ENCODE data around the gene ZNF821.

The ZNF821 gene

DNA sequence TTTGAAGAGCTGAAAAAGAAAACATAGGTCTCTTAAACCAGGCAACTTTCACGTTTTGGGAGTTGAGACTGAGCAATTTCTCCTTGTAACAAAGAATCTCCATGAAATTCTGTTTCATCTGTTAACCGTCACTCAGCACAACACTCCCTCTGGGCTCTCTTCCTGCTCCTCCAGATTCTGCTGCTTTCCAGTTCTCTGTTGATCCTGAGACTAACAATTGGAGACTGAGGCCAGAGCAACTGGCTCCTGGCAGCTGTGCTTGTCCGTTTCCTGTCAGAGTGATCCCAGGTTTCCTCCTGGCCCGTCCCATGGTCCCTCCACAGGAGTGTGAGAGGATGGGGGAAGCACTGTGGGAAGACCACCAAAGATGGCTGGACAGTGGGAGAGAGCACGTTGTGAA lies 43.8 kb upstream of the ZNF821 start:
- TF ChIP-seq, protein P1, sequence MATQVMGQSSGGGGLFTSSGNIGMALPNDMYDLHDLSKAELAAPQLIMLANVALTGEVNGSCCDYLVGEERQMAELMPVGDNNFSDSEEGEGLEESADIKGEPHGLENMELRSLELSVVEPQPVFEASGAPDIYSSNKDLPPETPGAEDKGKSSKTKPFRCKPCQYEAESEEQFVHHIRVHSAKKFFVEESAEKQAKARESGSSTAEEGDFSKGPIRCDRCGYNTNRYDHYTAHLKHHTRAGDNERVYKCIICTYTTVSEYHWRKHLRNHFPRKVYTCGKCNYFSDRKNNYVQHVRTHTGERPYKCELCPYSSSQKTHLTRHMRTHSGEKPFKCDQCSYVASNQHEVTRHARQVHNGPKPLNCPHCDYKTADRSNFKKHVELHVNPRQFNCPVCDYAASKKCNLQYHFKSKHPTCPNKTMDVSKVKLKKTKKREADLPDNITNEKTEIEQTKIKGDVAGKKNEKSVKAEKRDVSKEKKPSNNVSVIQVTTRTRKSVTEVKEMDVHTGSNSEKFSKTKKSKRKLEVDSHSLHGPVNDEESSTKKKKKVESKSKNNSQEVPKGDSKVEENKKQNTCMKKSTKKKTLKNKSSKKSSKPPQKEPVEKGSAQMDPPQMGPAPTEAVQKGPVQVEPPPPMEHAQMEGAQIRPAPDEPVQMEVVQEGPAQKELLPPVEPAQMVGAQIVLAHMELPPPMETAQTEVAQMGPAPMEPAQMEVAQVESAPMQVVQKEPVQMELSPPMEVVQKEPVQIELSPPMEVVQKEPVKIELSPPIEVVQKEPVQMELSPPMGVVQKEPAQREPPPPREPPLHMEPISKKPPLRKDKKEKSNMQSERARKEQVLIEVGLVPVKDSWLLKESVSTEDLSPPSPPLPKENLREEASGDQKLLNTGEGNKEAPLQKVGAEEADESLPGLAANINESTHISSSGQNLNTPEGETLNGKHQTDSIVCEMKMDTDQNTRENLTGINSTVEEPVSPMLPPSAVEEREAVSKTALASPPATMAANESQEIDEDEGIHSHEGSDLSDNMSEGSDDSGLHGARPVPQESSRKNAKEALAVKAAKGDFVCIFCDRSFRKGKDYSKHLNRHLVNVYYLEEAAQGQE (IDR thresholded peaks at IDR 0.05; ENCODE audit: insufficient read depth in 1 of 2, low read depth in 2 of 2, low read length in 2 of 2): no peak
- TF ChIP-seq SIN3A (IDR thresholded peaks at IDR 0.05; ENCODE audit: borderline replicate concordance, insufficient read depth, low read length) (no peak), TAF1 (IDR thresholded peaks at IDR 0.05; ENCODE audit: borderline replicate concordance, insufficient read depth, low read length) (no peak), POLR2AphosphoS5 (IDR thresholded peaks at IDR 0.05; ENCODE audit: low read depth, low read length) (no peak), FOXP2 (optimal IDR thresholded peaks at IDR 0.05; ENCODE audit: borderline replicate concordance, extremely low read depth, extremely low read length, insufficient read depth) (no peak)

DNA sequence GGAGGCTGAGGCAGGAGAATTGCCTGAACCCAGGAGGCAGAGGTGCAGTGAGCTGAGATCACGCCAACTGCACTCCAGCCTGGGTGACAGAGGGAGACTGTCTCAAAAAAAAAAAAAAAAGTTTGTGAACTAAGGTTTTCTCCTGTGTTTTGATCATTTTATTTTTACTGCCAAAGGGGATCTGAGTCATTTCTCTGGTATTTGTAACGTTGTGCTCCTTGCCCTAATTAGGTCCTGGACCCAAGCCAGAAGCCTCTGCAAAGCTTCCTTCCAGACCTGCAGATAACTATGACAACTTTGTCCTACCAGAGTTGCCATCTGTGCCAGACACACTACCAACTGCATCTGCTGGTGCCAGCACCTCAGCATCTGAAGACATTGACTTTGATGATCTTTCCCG lies 43.4 kb upstream of the ZNF821 start:
- TF ChIP-seq TAF1 (IDR thresholded peaks at IDR 0.05; ENCODE audit: borderline replicate concordance, insufficient read depth, low read length): no peak
- TF ChIP-seq, protein P1 (IDR thresholded peaks at IDR 0.05; ENCODE audit: insufficient read depth in 1 of 2, low read depth in 2 of 2, low read length in 2 of 2): no peak
- TF ChIP-seq FOXP2 (optimal IDR thresholded peaks at IDR 0.05; ENCODE audit: borderline replicate concordance, extremely low read depth, extremely low read length, insufficient read depth): no peak

DNA sequence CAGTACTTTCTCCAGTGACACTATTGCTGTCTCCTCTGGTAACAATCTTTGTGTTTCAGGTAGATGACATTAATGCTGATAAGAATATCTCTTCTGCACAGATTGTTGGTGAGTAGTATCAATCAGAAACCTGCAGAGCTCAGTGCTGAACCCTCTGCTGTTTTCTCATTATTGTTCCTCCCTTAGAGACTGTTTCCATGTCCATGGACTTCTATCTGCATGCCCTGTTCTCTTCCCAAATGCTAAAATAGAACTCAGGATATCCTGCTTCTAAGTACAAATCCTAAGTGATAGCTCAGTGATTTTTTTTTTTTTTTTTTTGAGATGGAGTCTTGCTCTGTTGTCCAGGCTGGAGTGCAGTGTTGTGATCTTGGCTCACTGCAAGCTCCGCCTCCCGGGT lies 40.7 kb upstream of the ZNF821 start:
- no peak for TF ChIP-seq FOXP2 (optimal IDR thresholded peaks at IDR 0.05; ENCODE audit: borderline replicate concordance, extremely low read depth, extremely low read length, insufficient read depth)
- no peak for TF ChIP-seq SIN3A (IDR thresholded peaks at IDR 0.05; ENCODE audit: borderline replicate concordance, insufficient read depth, low read length)
- no peak for TF ChIP-seq POLR2AphosphoS5 (IDR thresholded peaks at IDR 0.05; ENCODE audit: low read depth, low read length)
- no peak for TF ChIP-seq TAF1 (IDR thresholded peaks at IDR 0.05; ENCODE audit: borderline replicate concordance, insufficient read depth, low read length)
- TF ChIP-seq, protein P1 (IDR thresholded peaks at IDR 0.05; ENCODE audit: insufficient read depth in 1 of 2, low read depth in 2 of 2, low read length in 2 of 2): no peak

DNA sequence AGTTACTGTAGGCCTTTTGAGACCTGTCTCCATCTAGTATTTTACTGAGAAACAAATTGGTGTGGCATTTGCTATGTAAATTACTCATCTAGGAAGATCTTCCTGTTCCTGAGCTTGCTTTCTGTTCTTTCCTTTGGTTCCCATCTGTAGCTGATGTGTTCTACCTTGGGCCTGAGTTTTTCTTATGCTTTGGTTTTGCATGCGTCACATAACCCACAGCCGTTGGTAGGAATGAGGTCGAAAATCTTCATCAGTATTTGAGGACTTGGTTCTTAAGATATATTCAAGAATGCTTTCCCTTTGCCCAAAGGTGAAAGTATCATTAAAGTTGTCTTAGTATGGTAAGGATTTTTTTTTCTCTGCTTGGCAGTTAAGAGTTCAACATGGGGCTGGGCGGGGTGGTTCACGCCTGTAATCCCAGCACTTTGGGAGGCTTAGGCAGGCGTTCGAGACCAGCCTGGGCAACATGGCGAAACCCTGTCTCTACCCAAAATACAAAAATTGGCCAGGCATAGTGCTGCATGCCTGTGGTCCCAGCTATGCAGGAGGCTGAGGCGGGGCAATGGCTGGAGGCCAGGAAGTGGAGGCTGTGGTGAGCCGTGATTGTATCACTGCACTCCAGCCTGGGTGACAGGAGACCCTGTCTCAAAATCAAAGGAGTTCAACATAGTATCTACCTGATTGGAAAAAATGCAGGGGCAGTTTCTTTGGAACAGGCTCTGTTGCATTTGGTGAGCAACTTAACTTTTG lies 40.1 kb upstream of the ZNF821 start:
- TF ChIP-seq POLR2AphosphoS5 (IDR thresholded peaks at IDR 0.05; ENCODE audit: low read depth, low read length) (no peak), FOXP2 (optimal IDR thresholded peaks at IDR 0.05; ENCODE audit: borderline replicate concordance, extremely low read depth, extremely low read length, insufficient read depth) (no peak), SIN3A (IDR thresholded peaks at IDR 0.05; ENCODE audit: borderline replicate concordance, insufficient read depth, low read length) (no peak), TAF1 (IDR thresholded peaks at IDR 0.05; ENCODE audit: borderline replicate concordance, insufficient read depth, low read length) (no peak)
- TF ChIP-seq, protein P1 (IDR thresholded peaks at IDR 0.05; ENCODE audit: insufficient read depth in 1 of 2, low read depth in 2 of 2, low read length in 2 of 2): no peak
